TTC549 (cell line): Measurements from ENCODE around the gene GGTLC1.
"Not testable (repeated sequence)": the region's sequence is repeated elsewhere in the genome, so short reads cannot be mapped to it uniquely, and the experiment has no call there.

ENCODE experiments used
- FAIRE-seq: peaks from 2 replicates; lab custom pipeline; 2012; peaks lifted over from hg19 to GRCh38; lab: Jason Lieb, UNC

GGTLC1 gene

DNA sequence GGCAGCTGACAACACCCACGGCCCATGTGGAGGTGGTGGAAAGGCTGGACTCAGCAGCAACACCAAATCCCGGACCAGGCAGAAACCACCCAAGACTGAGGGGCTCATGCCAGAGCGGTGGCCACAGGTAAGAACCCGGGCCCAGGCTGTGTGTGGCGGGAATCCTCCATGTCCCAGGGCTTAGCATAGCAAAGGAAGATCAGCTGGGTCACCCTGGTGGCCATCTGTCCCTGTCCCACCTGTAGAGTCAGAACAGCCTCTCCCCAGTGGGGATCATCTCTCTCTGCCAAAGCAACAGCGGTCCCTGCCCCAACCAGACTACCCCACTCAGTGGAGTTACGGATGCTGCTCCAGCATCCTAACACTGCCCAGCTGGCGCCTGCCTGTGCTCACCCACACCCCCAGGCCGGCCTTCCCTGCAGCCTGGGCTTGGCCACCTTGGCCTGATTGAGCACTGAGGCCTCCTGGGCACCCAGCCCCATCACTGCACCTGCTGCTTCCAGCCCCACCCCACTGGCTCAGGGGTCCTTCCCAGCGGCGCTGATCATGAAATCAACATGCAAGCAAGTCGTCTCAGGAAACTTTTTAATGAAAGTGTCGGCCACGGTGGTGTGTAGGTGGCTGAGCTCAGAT, 5.5 kb upstream of the GGTLC1 start:
- FAIRE-seq = not testable (repeated sequence)

DNA sequence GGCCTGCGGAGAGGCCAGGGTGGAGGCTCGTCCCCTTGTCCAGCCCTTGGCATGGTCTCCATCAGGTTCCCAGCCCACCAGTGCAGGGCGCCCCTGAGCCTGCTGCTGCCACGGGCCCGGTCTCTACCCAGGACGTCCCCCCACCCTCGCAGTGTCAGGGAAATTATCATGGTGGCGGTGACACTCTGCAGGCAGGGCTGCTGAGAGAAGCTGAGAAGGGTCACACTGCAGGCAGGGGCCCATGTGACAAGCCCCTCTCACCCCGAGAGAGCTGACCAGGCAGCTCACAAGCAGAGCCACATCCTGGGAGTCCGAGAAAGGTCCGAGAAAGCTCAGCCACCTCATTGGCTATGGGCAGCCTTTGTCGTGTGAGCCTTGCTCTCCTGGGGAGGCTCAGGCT, 4.9 kb upstream of the GGTLC1 start:
- FAIRE-seq = not testable (repeated sequence)

DNA sequence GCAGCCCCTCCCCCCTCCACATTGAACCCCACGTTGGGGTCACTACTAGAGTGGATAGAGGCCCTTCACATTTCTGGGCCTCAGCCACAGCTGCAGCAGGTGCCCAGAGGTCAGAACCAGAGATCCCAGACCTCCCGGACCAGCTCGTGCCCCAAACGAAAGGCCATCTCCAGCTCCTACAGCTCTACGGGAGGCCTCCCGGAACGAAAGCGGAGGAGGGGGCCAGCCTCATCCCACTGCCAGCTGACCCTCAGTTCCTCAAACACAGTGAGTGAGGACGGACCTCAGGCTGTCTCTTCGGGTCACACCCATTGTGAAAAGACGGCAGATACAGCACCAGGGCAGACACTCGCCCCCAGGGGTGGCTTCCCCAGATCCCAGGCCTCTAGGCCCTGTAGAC, 1.7 kb upstream of the GGTLC1 start:
- FAIRE-seq = not testable (repeated sequence)

- FAIRE-seq = not testable (repeated sequence)
These were observed 387 bp upstream of the GGTLC1 start for GRCh38 chr20:23988966-23989365.

DNA sequence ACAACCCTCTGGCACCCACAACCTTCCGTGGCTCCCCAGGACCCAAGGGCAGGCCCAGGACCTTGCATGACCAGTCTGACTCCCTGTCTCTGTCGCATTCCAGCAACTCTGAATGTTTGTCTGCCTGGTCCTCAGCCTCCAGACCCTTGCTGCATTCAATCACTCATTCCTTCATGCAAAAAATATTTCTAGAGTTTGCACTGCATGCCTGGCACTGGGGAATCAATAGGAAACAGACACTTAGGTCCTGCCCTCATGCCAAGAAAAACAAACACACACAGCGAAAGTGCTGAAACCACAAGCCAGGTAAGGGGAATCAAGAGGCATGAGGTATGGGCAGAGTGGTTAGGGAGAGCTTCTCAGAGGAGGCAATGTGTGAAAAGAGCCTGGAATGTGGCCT, 1.9 kb downstream of the GGTLC1 start:
- not testable (repeated sequence) for FAIRE-seq

DNA sequence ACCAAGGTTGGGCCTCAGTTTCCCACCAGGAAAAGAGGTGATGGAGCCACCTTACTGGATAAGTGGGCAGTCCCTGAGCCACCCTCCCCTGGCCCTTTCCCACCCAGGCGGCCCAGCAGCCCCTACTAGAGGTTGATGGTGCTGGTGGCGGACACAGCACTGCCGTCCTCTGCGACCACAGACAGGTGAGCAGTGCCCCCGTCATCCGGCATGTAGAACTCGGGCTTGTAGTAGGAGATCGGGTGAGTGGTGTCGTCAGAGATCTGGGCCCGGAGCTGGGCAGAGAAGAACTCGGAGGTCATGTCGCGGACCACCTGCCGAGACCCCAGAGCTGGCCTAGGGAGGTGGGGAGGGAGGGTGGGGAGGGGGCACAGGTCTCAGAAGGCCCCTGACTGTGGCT, 2.3 kb downstream of the GGTLC1 start:
- not testable (repeated sequence) for FAIRE-seq

DNA sequence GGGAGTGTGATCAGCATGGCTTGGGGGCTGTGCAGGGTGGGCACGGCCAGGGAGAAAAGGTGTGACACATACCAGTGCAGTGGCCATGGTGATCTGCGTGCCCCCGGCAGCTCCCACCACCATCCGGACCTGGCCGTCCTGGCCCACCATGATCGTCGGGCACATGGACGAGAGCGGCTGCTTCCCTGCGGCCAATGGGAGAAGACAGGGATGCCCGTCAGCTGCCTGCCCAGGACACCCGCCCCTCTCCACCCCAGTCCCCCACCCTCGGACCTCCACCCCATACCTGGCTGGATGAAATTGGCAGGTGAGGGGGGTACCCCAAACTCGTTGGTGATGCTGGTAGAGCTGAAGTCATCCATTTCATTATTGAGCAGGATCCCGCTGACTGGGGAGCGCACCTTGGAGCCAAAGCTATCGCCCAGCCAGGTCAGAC, 2.8 kb downstream of the GGTLC1 start:
- not testable (repeated sequence) for FAIRE-seq

- FAIRE-seq = not testable (repeated sequence)
These were observed 3.4 kb downstream of the GGTLC1 start for GRCh38 chr20:23985066-23985789.

DNA sequence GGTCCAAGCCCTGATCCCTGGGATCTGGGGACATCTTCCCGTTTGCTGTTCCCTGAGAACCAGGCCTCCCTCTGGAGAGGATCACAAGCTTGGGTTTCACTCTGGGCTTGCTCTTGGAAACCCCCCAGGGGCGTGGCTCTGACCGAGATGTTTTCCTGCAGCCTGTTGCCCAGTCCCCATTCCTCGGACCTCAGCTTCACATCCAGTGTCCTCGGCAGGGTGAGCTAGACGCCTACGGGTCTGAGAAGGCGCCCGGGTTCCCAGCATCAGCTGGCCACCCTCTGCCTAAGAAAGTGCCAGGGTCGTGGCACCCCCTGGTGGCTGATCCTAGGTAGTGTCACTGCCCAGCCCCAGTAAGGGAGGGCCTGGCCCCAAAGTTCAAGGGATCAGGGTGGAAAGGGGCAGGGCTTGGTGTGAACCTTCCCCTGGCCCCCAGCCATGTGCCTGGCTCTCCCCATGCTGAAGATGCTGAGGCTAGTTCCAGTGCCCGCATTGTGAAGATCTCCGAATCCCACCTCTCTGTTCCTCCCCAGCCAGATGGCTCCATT, 4.0 kb downstream of the GGTLC1 start:
- not testable (repeated sequence) for FAIRE-seq

GRCh38 chr20:23982112-23983018, 6.2 kb downstream of the GGTLC1 start:
- FAIRE-seq = not testable (repeated sequence)

DNA sequence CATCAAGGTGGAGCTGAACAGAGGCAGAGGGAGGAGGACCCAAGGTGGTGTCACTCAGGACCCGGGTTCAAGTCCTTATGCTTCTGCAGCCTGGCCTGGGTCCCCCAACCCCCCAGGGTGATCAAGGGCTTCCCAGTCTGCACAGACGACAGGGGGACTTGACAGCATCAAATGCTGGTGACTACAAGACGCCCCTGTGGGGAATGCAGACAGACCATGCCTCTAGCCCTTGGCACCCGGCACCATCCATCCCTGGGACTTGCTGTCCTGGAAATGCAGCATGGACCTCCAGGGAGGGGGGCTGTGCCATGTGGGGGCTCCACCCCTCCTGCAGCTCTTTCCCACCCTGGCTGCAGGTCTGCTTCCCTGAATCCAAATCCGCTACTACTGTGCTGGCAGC, 7.1 kb downstream of the GGTLC1 start:
- FAIRE-seq = not testable (repeated sequence)

GRCh38 chr20:23981014-23981413, 7.6 kb downstream of the GGTLC1 start:
- FAIRE-seq = not testable (repeated sequence)

GRCh38 chr20:23979899-23980811, 8.4 kb downstream of the GGTLC1 start:
- FAIRE-seq = not testable (repeated sequence)

- FAIRE-seq = not testable (repeated sequence)
These were observed 9.2 kb downstream of the GGTLC1 start for GRCh38 chr20:23979380-23979779.

- not testable (repeated sequence) for FAIRE-seq
These were observed 10.1 kb downstream of the GGTLC1 start for GRCh38 chr20:23978457-23978856.

- FAIRE-seq = no peak
These were observed 13.6 kb downstream of the GGTLC1 start for GRCh38 chr20:23974966-23975365.

- no peak for FAIRE-seq
These were observed 17.3 kb downstream of the GGTLC1 start for GRCh38 chr20:23971310-23971709.

DNA sequence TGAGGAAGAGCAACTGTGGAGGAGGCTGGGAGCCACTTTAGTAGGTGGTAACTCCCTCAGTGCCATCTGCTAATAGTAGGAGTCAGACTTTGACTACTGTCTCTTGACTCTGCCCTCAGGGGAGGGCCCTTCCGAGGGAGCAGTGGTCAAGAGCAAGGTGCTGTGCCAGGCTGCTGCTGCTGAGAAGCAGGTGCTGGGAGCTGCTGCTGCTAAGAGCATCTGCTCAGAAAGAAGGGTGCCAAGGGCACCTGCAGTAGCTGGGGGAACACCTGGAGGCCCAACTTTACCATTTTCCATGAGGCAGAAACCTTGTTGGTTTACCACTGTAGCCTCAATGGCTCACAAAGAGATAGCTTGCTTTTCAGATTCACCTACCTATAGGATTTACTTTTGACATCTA, 18.5 kb downstream of the GGTLC1 start:
- FAIRE-seq = no peak

DNA sequence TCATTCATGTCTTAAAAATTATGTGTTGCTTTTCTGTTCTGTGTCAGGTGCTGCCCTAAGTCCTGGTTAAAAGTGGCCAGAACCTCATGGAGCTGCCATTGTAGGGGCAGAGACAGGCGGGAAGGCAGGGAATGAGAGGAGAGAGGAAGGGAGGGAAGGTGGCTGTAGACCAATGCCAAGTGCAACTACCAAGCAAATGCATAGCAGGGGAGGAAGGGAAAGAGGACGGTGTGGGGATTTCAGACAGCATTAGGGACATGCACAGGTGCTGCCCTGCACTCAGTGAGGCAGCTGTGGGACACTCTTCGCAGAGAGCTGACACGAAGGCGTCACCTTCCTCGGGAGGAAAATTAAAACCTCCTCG, 21.0 kb downstream of the GGTLC1 start:
- FAIRE-seq = no peak

GRCh38 chr20:23966927-23967615, 21.5 kb downstream of the GGTLC1 start:
- no peak for FAIRE-seq

GRCh38 chr20:23966298-23966697, 22.3 kb downstream of the GGTLC1 start:
- FAIRE-seq = no peak
